ENCODE measurements around the gene EEF2K. TPM values are rescaled to one million over a fixed set of nuclear protein-coding genes. Genes with fewer than 3 reads are reported as not detected.

The EEF2K gene
- total and polyA plus RNA-seq, 2 of the 13 experiments (the other 11 are each of a cell fraction or from before 2014, with no cell fraction given) = 22.0 to 23.8 TPM

DNA sequence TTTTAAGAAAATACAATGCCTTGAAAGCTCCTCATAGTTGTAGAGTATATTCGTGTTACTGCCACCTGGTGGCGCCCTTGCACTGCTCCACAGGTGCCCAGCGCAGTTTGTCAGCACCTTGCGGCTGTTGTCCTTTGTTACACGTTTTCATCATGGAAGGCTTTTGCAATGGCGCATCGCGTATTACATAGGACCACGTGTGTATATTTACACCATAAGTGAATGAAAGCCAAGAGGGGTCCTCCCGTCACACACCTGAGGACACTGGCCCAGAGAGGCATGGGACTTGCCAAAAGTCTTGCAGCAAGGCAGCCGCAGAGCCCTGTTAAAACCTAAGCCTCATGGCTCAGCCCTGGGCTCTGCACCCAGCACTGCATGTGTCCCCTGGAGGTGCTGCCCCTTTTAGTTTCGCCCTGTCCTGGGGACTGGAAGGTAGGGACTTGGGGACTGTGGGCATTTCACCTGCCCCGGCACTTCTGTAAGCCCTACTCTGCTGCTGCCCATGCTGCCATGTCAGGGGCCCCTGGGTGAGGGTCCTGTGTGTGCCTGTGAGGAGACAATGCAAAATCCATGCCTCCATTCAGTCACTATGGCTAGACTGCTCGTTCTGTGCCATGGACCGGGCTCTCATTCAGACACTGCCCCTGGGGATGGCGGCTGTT lies 115.4 kb downstream of the EEF2K start (continued):
- 0 out of 2 replicates have a peak, but pooled peaks have one; percentile 39 for TF ChIP-seq IRF2 (CRISPR knock-in tag; IDR thresholded peaks at IDR 0.05)
- TF ChIP-seq ZNF703 (CRISPR knock-in tag; IDR thresholded peaks at IDR 0.05; ENCODE audit: borderline replicate concordance) = no peak
- TF ChIP-seq SOX13 (IDR thresholded peaks at IDR 0.05) = no peak
- peak in 1 of 2 experiments; percentile 28; a peak in 1 of 4 replicates for TF ChIP-seq SOX13 (CRISPR knock-in tag; conservative IDR thresholded peaks at IDR 0.05 in 1 of 2, IDR thresholded peaks at IDR 0.05 in 1 of 2)
- TF ChIP-seq ZBED4 (CRISPR knock-in tag; IDR thresholded peaks at IDR 0.05; ENCODE audit: borderline replicate concordance) = 0 out of 2 replicates have a peak, but pooled peaks have one; percentile 45
- peak; percentile 85 for TF ChIP-seq ZNF891 (CRISPR knock-in tag; IDR thresholded peaks at IDR 0.05)
- TF ChIP-seq RBM22 (optimal IDR thresholded peaks at IDR 0.05; ENCODE audit: low read length) = peak; percentile 73
- TF ChIP-seq AGO2 (optimal IDR thresholded peaks at IDR 0.05; ENCODE audit: low read depth, low read length) = peak; percentile 54
- TF ChIP-seq FOXA3 (CRISPR knock-in tag; IDR thresholded peaks at IDR 0.05) = peak; percentile 50
- no peak for TF ChIP-seq TOE1 (CRISPR knock-in tag; IDR thresholded peaks at IDR 0.05)
- no peak for TF ChIP-seq U2AF2 (IDR thresholded peaks at IDR 0.05; ENCODE audit: low read depth, low read length)
- no peak for TF ChIP-seq DPF2 (CRISPR knock-in tag; IDR thresholded peaks at IDR 0.05; ENCODE audit: borderline replicate concordance, low read depth)
- TF ChIP-seq TGIF2 (CRISPR knock-in tag; IDR thresholded peaks at IDR 0.05) = peak; percentile 74; the same call in 1 of the 2 replicates
- TF ChIP-seq ERF (CRISPR knock-in tag; IDR thresholded peaks at IDR 0.05) = peak; percentile 74; the same call in 1 of the 2 replicates
- no peak for TF ChIP-seq AFF4 (CRISPR knock-in tag; IDR thresholded peaks at IDR 0.05)
- TF ChIP-seq MXD4 (CRISPR knock-in tag; IDR thresholded peaks at IDR 0.05) = no peak
- peak; percentile 40; the same call in 1 of the 2 replicates for TF ChIP-seq ZNF687 (CRISPR knock-in tag; IDR thresholded peaks at IDR 0.05)
- 0 out of 2 replicates have a peak, but pooled peaks have one; percentile 58 for TF ChIP-seq ZNF557 (CRISPR knock-in tag; IDR thresholded peaks at IDR 0.05)

Data from HepG2 (cell line).